ENCODE results near the gene RBM26.

- TF ChIP-seq CTCF (IDR thresholded peaks at IDR 0.05): no peak
- no peak for TF ChIP-seq EP300 (IDR thresholded peaks at IDR 0.05)
- TF ChIP-seq POLR2A (IDR thresholded peaks at IDR 0.05; ENCODE audit: low read depth): no peak
These were observed 26.9 kb upstream of the RBM26 start for GRCh38 chr13:79432992-79433391.
